Sigmoid colon (tissue), 7 donors: ENCODE results near the gene HS1BP3. TPM values are rescaled to one million over a fixed set of nuclear protein-coding genes. Genes with fewer than 3 reads are reported as not detected.

Source experiments
- DNase-seq: peaks from one replicate; pipeline ENCODE4 v3.0.0-alpha.2; 2019
- H3K27ac ChIP-seq, 4 donors: fragments of 200-600 bp; sonication (generic); one replicate each; pipeline ENCODE4 v1.5.1; 2016 to 2019; ENCODE audit warnings: mild to moderate bottlenecking in 1 of 4
- H3K27me3 ChIP-seq, 3 donors: fragments of 200-600 bp; sonication (generic); one replicate each; pipeline ENCODE4 v1.5.1; 2019; ENCODE audit warnings: mild to moderate bottlenecking in 1 of 3
- H3K36me3 ChIP-seq, 4 donors: fragments of 200-600 bp; sonication (generic); one replicate each; pipeline ENCODE4 v1.5.1; 2016 to 2019
- H3K4me1 ChIP-seq, 4 donors: fragments of 200-600 bp; sonication (generic); one replicate each; pipeline ENCODE4 v1.5.1; 2017 to 2019
- H3K4me3 ChIP-seq, 4 donors: fragments of 200-600 bp; sonication (generic); one replicate each; pipeline ENCODE4 v1.5.1; 2017 to 2019; ENCODE audit warnings: mild to moderate bottlenecking in 2 of 4, moderate library complexity in 1 of 4
- H3K9me3 ChIP-seq, 4 donors: fragments of 200-600 bp in 3 of 4; sonication (generic) in 3 of 4; one replicate each; pipeline versions ENCODE4 v1.5.1 to v1.6.1; 2013 to 2019
- EP300 ChIP-seq, 4 donors: sonication (generic); formaldehyde crosslinking; IDR thresholded peaks; one replicate each; pipeline ENCODE4 v1.6.1; 2017; ENCODE audit warnings: antibody characterized with exemption in 4 of 4
- POLR2A ChIP-seq, 2 donors: fragments of 450-650 bp; IDR thresholded peaks; one replicate each; pipeline ENCODE4 v1.6.1; 2016; ENCODE audit warnings: antibody characterized with exemption in 2 of 2, mild to moderate bottlenecking in 2 of 2, moderate library complexity in 2 of 2
- POLR2AphosphoS5 ChIP-seq, 4 donors: sonication (generic); formaldehyde crosslinking; IDR thresholded peaks; one replicate each; pipeline ENCODE4 v1.6.1; 2017; ENCODE audit warnings: antibody characterized with exemption in 4 of 4
- WGBS, 2 donors: extraction: QIAGEN DNeasy Blood & Tissue Kit; methylation state at CpG; one replicate each; pipeline ENCODE4 v1.1.7; 2013; 5-methylcytosine and 5-hydroxymethylcytosine counted together
- intact Hi-C: fragments of 100-400 bp; cut with DNase I; formaldehyde crosslinking; loops from one replicate; pipeline ENCODE4 v1.15.1; 2023
- polyA plus RNA-seq, 3 donors: library from polyadenylated mRNA; stranded (reverse); fragments of 200-250 nt; gene quantifications; one replicate each; pipeline ENCODE4 v1.2.3, GENCODE V29; 2013
- total RNA-seq, 4 donors: library from RNA; depleted of rRNA; stranded (reverse); fragments of >200 nt; gene quantifications; one replicate each; pipeline ENCODE4 v1.1.0, GENCODE V29; 2016
- TF ChIP-seq, protein P1 (sequence below), 4 experiments: fragments of 450-650 bp in 3 of 4; fragments of 200-600 bp in 1 of 4; IDR thresholded peaks; one replicate each; pipeline ENCODE4 v1.5.1; 2016 to 2019; ENCODE audit warnings: antibody characterized with exemption in 4 of 4, mild to moderate bottlenecking in 3 of 4, moderate library complexity in 2 of 4
- donor health status: healthy with polysubstance abuse.
- donor health status: Bipolar disorder and iron deficiency.
- donor health status: healthy.

The HS1BP3 gene
- total and polyA plus RNA-seq, 7 donors, result 25.2 to 54.6 (median 32.6) TPM

DNA sequence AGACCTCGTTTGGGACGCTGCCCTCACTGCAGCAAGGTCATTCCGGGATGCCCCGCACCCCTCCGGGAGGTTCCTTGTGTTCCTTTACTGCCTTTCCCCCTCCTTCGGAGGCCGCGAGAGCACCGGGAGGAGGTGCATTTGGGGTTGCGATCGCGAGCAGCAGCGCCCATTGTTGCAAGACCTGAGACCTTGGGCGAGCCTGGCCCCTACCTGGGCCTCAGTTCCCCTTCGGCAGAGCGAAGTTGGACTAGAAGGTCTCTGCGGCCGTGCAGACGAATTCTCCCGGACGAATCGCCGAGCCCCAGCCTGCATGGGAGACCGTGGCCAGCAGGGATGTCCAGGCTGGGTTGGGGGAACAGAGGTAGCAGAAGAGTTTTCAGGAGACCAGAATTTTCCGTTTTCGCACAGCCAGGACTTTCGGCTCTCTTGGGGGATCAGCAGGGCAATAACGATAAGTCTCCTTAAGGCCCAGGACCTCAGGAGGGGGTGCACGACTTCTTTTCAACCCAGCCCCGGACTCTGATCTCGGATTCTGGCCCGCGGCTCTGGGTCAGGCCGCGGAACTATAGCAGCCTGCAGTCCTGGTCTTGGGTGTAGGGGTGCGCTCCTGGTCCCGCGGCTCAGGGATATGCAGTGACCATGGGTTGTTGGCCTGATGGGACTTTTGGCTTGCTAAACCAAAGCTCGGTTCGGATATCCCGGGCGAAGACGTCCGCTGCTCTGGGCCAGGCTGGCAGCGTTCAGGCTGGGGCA lies 18.8 kb upstream of the HS1BP3 start:
- H3K27me3 ChIP-seq, result peaks cover 59 to 95% (median 73%) of the 10 kb centered on the region in 3 donors
- H3K9me3 ChIP-seq, result no peaks in the 10 kb centered on the region
- 19 to 30% methylated on average over 45 of the region's 45 CpGs for WGBS, 2 donors
- intact Hi-C loops, result no loop called here
- H3K27ac ChIP-seq, result no peak overlapping the region
- DNase-seq, result no peak
- peaks cover 0 to 45% (median 33%) of the 10 kb centered on the region in 4 donors for H3K4me1 ChIP-seq
- H3K4me3 ChIP-seq, result no peak overlapping the region
- TF ChIP-seq EP300 (IDR thresholded peaks at IDR 0.05), result no peak
- TF ChIP-seq, protein P1, sequence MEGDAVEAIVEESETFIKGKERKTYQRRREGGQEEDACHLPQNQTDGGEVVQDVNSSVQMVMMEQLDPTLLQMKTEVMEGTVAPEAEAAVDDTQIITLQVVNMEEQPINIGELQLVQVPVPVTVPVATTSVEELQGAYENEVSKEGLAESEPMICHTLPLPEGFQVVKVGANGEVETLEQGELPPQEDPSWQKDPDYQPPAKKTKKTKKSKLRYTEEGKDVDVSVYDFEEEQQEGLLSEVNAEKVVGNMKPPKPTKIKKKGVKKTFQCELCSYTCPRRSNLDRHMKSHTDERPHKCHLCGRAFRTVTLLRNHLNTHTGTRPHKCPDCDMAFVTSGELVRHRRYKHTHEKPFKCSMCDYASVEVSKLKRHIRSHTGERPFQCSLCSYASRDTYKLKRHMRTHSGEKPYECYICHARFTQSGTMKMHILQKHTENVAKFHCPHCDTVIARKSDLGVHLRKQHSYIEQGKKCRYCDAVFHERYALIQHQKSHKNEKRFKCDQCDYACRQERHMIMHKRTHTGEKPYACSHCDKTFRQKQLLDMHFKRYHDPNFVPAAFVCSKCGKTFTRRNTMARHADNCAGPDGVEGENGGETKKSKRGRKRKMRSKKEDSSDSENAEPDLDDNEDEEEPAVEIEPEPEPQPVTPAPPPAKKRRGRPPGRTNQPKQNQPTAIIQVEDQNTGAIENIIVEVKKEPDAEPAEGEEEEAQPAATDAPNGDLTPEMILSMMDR (IDR thresholded peaks at IDR 0.05), result no peak
- TF ChIP-seq POLR2A (IDR thresholded peaks at IDR 0.05), result no peak
- TF ChIP-seq POLR2AphosphoS5 (IDR thresholded peaks at IDR 0.05), result no peak
- no peaks in the 10 kb centered on the region for H3K36me3 ChIP-seq

DNA sequence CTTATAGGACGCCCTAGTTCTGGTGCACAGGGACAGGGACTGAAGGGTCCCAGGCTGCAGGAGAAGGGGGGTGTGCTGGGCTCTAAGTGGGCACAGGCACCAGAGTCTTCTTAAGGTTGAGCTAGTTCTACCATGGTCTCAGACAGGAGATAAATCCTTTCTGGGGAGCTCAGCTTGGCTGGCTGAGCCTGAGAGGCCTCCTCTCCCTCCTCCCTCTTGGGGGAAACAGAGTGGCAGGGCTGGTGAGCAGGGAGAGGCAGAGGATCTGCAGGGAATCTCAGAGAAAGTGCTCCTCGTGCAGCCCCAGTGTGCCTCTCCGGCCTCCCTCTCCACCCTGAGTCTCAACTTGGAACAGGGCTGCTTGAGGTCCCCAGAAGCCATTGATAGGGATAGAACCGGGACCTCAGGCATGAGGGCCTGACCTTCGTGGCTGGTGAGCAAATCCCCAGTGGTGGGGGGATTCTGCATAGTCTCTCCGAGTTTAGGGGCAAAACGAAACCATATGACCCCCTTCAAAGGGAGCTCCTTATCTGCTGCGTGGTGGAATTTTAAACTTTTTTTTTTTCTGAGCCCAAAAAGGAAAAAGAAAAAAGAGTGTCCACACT lies 18.1 kb upstream of the HS1BP3 start:
- Histone ChIP-seq H3K27ac (no peak overlapping the region), H3K9me3 (no peaks in the 10 kb centered on the region), H3K4me1 (peaks cover 0 to 42% (median 33%) of the 10 kb centered on the region in 4 donors), H3K4me3 (no peak overlapping the region), H3K36me3 (no peaks in the 10 kb centered on the region), H3K27me3 (peaks cover 66 to 98% (median 76%) of the 10 kb centered on the region in 3 donors)
- WGBS, 2 donors, result 55 to 66% methylated on average over 8 of the region's 8 CpGs
- TF ChIP-seq, protein P1 (IDR thresholded peaks at IDR 0.05), result no peak
- TF ChIP-seq POLR2AphosphoS5 (IDR thresholded peaks at IDR 0.05) (no peak), POLR2A (IDR thresholded peaks at IDR 0.05) (no peak), EP300 (IDR thresholded peaks at IDR 0.05) (no peak)
- intact Hi-C loops, result no loop called here
- no peak for DNase-seq

DNA sequence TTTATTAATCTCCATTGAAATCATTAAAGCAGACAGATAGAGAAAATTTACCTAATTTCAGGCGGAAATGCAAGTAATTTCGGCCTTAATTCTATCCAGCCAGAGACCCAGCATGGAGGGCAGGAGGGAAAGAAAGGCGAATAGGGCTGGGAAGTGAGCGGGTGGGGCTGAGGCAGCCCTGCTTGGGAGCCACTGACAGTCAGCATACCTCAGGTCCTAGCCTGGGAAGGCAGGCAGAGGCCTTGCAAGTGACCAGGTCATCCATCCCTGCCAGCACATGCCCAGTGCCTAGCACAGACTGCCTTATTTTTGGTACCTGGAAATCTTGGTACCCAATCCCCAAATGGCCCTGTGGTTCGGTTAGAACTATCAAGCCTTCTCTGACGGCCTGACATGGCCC lies 17.6 kb upstream of the HS1BP3 start:
- WGBS, 2 donors, result 93 to 95% methylated on average over 6 of the region's 6 CpGs
- no peaks in the 10 kb centered on the region for H3K9me3 ChIP-seq
- H3K36me3 ChIP-seq, result no peaks in the 10 kb centered on the region
- H3K4me3 ChIP-seq, result no peak overlapping the region
- TF ChIP-seq EP300 (IDR thresholded peaks at IDR 0.05) (no peak), POLR2A (IDR thresholded peaks at IDR 0.05) (no peak), POLR2AphosphoS5 (IDR thresholded peaks at IDR 0.05) (no peak)
- TF ChIP-seq, protein P1 (IDR thresholded peaks at IDR 0.05), result no peak
- intact Hi-C loops, result no loop called here
- peaks cover 0 to 42% (median 33%) of the 10 kb centered on the region in 4 donors for H3K4me1 ChIP-seq
- H3K27ac ChIP-seq, result no peak overlapping the region
- H3K27me3 ChIP-seq, result peaks cover 67 to 98% (median 76%) of the 10 kb centered on the region in 3 donors
- no peak for DNase-seq

DNA sequence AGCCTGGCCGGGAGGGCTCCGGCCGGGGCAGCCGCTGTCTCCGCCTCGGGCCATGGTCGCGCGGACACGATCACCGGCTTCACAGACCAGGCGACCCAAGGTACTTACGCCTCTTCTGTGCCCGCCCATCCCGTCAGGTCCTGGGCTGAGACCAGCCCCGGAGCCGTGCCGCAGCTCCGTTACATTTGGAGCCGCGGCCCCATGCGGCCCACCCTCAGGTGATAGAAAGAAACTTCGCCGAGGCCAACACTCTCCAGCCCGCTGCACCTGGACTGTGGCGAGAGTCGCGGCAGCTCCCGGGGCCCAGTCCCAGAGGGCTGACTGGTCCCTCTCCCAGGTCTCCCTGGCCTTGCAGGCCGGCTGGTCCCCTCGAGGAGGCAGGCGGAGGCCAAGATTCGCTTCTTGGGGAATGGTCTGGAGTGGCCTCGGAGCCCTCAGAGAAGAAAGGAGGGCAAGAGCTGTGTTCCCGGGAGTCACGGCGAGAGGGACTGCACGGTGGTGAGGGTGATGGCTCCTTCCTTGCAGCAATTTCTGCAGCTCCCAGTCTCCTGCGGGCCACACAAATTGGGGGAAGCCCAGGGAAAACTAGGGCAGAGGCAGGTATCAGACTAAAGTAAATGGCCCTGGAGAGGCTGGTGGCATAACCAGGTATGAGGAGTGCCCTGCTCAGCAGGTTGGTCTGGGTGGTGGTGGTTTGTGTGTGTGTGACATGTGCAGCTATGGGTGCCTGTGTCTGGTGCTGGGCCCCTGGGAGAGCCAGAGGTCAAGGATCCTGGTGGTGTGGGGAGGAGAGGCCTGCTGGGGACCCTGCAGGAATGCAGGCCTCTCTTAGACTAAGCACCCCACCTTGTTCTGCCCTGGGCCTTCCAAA lies 16.9 kb upstream of the HS1BP3 start:
- intact Hi-C loops, result no loop called here
- no peak for TF ChIP-seq POLR2A (IDR thresholded peaks at IDR 0.05)
- TF ChIP-seq EP300 (IDR thresholded peaks at IDR 0.05), result no peak
- TF ChIP-seq, protein P1 (IDR thresholded peaks at IDR 0.05), result no peak
- no peak for TF ChIP-seq POLR2AphosphoS5 (IDR thresholded peaks at IDR 0.05)
- Histone ChIP-seq H3K4me1 (peaks cover 0 to 42% (median 33%) of the 10 kb centered on the region in 4 donors), H3K9me3 (no peaks in the 10 kb centered on the region), H3K36me3 (no peaks in the 10 kb centered on the region), H3K27me3 (peaks cover 64 to 97% (median 76%) of the 10 kb centered on the region in 3 donors), H3K4me3 (peak overlapping the region; percentile 22 to 53 (median 48)), H3K27ac (peak overlapping the region in 1 of 4 donors; percentile 75)
- 22 to 28% methylated on average over 39 of the region's 39 CpGs for WGBS, 2 donors
- no peak for DNase-seq
